Suprapubic skin (tissue), 4 donors: ENCODE measurements around the gene TMEM187. TPM values are rescaled to one million over a fixed set of nuclear protein-coding genes. Genes with fewer than 3 reads are reported as not detected.
A peak's percentile ranks its signal among the peaks of the same experiment; 100 is the strongest.

Experiments
- DNase-seq, 2 donors: peaks; one replicate each; pipeline ENCODE4 v3.0.0-alpha.2; 2019; ENCODE audit warnings: low spot score in 2 of 2
- H3K27ac ChIP-seq: fragments of 200-600 bp; sonication (generic); one replicate; pipeline ENCODE4 v1.5.1; 2019
- H3K27me3 ChIP-seq: fragments of 200-600 bp; sonication (generic); one replicate; pipeline ENCODE4 v1.5.1; 2019
- H3K36me3 ChIP-seq: fragments of 200-600 bp; sonication (generic); one replicate; pipeline ENCODE4 v1.5.1; 2019
- H3K4me1 ChIP-seq: fragments of 200-600 bp; sonication (generic); one replicate; pipeline ENCODE4 v1.5.1; 2019
- H3K4me3 ChIP-seq: fragments of 200-600 bp; sonication (generic); one replicate; pipeline ENCODE4 v1.5.1; 2019; ENCODE audit warnings: mild to moderate bottlenecking
- H3K9me3 ChIP-seq: fragments of 200-600 bp; sonication (generic); one replicate; pipeline ENCODE4 v1.5.1; 2019
- EP300 ChIP-seq: sonication (generic); formaldehyde crosslinking; IDR thresholded peaks from one replicate; pipeline ENCODE4 v1.6.1; 2017; ENCODE audit warnings: antibody characterized with exemption
- POLR2A ChIP-seq, 2 donors: fragments of 450-650 bp; IDR thresholded peaks; one replicate each; pipeline ENCODE4 v1.6.1; 2017; ENCODE audit warnings: antibody characterized with exemption in 2 of 2, mild to moderate bottlenecking in 2 of 2, moderate library complexity in 2 of 2
- POLR2AphosphoS5 ChIP-seq, 3 donors: sonication (generic); formaldehyde crosslinking; IDR thresholded peaks; one replicate each; pipeline ENCODE4 v1.6.1; 2017; ENCODE audit warnings: antibody characterized with exemption in 3 of 3
- WGBS: methylation state at CpG from one replicate; pipeline ENCODE4 v1.1.5; 2018; 5-methylcytosine and 5-hydroxymethylcytosine counted together
- total RNA-seq, 4 donors: library from RNA; depleted of rRNA; stranded (reverse); fragments of >200 nt; gene quantifications; one replicate each; pipeline ENCODE4 v1.1.0, GENCODE V29; 2016
- TF ChIP-seq, protein P1 (sequence below), 2 donors: fragments of 200-600 bp in 1 of 2; fragments of 450-650 bp in 1 of 2; sonication (generic) in 1 of 2; IDR thresholded peaks; one replicate each; pipeline ENCODE4 v1.5.1; 2016 to 2019; ENCODE audit warnings: antibody characterized with exemption in 2 of 2, mild to moderate bottlenecking in 1 of 2, moderate library complexity in 1 of 2

TMEM187 gene
- total RNA-seq, 4 donors from 2014 or later: 7.8 to 10.7 (median 8.6) TPM

DNA sequence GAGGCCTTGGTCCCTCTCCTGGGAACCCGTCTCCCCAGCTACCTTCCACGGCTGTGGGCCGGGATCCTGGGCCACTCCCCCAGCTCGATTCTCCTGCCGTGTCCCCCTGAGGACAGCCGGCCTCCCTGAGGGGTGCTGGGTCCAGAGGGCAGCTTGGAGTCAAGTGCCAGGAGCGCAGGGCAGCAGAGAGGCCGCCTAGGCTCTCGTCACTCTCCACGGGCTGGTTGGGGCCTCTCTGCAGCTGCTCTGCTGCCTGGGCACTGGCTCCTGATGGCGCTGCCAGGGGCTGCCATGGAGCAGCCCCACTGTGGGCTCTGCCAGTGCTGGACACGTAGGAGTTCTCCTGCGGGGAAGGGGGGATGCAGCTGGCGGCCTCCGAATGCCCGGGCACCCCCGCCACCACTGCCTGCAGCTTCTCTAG is 40.5 kb downstream of the TMEM187 start:
- 83% methylated on average over 10 of the region's 17 CpGs for WGBS
- TF ChIP-seq EP300 (no peak), POLR2A (IDR thresholded peaks at IDR 0.05) (no peak)
- TF ChIP-seq, protein P1, sequence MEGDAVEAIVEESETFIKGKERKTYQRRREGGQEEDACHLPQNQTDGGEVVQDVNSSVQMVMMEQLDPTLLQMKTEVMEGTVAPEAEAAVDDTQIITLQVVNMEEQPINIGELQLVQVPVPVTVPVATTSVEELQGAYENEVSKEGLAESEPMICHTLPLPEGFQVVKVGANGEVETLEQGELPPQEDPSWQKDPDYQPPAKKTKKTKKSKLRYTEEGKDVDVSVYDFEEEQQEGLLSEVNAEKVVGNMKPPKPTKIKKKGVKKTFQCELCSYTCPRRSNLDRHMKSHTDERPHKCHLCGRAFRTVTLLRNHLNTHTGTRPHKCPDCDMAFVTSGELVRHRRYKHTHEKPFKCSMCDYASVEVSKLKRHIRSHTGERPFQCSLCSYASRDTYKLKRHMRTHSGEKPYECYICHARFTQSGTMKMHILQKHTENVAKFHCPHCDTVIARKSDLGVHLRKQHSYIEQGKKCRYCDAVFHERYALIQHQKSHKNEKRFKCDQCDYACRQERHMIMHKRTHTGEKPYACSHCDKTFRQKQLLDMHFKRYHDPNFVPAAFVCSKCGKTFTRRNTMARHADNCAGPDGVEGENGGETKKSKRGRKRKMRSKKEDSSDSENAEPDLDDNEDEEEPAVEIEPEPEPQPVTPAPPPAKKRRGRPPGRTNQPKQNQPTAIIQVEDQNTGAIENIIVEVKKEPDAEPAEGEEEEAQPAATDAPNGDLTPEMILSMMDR (IDR thresholded peaks at IDR 0.05): no peak
- no peaks in the 10 kb centered on the region for H3K27me3 ChIP-seq
- H3K36me3 ChIP-seq: peaks cover 31% of the 10 kb centered on the region
- no peaks in the 10 kb centered on the region for H3K9me3 ChIP-seq
- DNase-seq: no peak
- peaks cover 12% of the 10 kb centered on the region for H3K4me1 ChIP-seq
- peak overlapping the region; percentile 48 for H3K27ac ChIP-seq
- no peak overlapping the region for H3K4me3 ChIP-seq

DNA sequence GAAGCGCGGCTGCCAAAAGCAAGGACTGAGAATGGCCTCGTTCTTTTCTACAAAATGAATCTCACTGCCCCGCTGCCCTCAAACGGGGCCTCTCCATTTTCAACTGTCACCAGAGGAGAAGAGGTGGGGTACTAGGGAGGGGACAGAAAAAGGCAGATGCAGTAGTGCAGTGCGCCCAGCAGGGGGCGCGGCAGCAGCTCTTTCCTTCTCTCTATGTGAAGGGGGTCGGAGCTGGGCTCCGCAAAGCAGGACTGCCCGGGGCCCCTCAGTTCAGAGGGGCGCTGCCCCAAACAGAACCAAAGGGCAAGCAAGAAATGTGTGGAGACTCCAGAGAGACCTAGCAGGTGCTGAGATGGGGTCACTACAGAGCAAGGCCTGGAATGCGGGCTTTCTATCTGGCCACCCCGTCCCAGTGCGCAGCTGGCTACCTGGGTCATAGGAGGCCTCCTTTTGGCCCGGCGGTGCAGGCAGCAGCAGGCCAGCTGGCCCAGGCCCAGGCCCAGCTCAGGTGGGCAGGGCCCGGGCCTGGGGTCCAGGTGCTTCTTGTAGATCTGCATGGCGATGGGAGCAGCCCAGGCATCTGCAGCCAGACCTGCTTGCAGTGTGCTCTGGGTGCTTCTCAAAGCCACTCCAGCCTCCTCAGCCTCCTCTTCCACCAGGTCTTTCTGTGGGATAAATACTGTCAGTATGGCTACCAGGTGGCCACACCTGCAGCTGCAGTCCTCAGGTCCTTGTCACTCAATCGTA is 41.2 kb downstream of the TMEM187 start:
- H3K4me3 ChIP-seq: no peak overlapping the region
- no peaks in the 10 kb centered on the region for H3K9me3 ChIP-seq
- WGBS: 34% methylated on average over 12 of the region's 20 CpGs
- no peak overlapping the region for H3K27ac ChIP-seq
- DNase-seq: no peak
- H3K36me3 ChIP-seq: peaks cover 31% of the 10 kb centered on the region
- no peaks in the 10 kb centered on the region for H3K27me3 ChIP-seq
- H3K4me1 ChIP-seq: peaks cover 20% of the 10 kb centered on the region
- TF ChIP-seq, protein P1 (IDR thresholded peaks at IDR 0.05): peak; percentile 79 to 81
- TF ChIP-seq POLR2A (IDR thresholded peaks at IDR 0.05) (no peak), EP300 (no peak), POLR2AphosphoS5 (IDR thresholded peaks at IDR 0.05) (no peak)

DNA sequence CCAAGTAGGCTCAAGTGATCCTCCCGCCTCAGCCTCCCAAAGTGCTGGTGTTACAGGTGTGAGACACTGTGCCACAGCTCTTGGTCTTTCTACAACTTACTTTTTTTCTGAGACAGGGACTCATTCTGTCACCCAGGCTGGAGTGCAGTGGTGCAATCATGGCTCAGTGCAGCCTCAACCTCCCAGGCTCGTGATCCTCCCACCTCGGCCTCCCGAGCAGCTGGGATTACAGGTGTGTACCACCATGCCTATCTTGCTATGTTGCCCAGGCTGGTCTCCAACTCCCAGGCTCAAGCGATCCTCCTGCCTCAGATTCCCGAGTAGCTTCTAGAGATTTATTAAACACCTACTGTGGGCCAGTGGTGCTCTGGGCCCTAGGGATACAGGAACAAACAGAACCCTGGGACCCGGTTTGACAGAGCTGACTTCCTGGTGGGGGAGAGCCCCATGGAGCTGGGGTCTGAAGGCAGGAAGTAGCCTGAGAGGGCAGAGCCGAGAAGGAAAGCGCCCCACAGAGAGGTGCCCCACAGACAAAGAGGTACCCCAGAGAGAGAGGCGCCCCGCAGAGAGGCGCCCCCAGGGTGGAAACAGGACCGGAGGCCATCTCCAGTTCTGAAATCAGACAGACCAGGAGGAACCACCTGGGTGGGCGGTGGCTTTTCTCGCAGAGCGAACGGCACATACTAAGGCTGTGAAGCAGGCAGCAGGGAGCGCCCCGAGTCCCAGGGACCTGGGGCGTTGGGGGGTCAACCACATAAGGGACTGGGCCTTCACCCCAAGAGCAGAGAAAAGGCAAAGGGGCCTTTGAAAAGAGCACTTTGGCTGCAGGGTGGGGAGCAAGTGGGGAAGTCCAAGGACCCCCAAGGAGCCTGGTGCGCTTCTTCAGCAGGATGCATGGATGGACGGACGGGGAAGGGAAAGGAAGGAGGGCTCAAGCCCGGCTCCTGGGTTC is 42.2 kb downstream of the TMEM187 start:
- no peaks in the 10 kb centered on the region for H3K9me3 ChIP-seq
- WGBS: 91% methylated on average over 23 of the region's 24 CpGs

DNA sequence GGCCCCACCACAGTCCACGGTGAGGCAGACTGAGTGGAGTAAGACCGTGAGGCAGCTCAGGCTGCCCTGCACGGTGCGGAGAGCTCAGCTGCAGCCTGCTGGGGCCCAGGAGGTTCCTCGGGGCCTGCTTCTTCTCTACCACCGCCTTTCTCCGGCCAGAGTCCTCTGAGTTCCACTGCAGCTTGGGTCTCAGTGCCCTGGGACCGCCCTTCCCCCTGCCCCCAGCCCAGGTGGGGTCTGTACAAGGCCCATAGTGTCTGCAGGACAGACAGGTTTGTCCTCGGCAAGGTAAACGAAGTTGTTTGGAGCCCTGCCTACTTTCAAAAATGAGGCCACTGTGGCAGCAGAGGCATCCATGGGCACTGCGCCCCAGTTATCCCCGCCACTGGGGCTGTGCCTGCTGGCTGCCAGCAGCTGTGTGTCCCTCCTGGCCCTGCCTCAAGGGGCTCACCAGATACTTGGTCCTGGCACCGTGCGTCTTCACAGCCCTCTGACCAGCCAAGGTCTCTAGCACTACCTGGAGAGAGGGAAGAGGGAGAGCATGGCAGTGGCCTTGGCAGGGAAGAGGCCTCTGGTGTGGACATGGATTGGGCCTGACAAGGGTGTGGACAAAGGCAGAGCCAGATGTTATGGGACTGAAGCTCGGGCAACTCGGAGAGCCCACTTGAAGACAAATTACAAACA is 43.2 kb downstream of the TMEM187 start:
- H3K36me3 ChIP-seq: peaks cover 31% of the 10 kb centered on the region
- TF ChIP-seq POLR2A (IDR thresholded peaks at IDR 0.05) (no peak), EP300 (no peak), POLR2AphosphoS5 (IDR thresholded peaks at IDR 0.05) (no peak)
- TF ChIP-seq, protein P1 (IDR thresholded peaks at IDR 0.05): no peak
- H3K9me3 ChIP-seq: no peaks in the 10 kb centered on the region
- no peak for DNase-seq
- H3K27ac ChIP-seq: no peak overlapping the region
- H3K27me3 ChIP-seq: no peaks in the 10 kb centered on the region
- 82% methylated on average over 8 of the region's 16 CpGs for WGBS
- H3K4me3 ChIP-seq: no peak overlapping the region
- peaks cover 30% of the 10 kb centered on the region for H3K4me1 ChIP-seq

More for the DNA sequence above, 42.2 kb downstream of the TMEM187 start:
- H3K27ac ChIP-seq: no peak overlapping the region
- H3K4me1 ChIP-seq: peaks cover 24% of the 10 kb centered on the region
- H3K36me3 ChIP-seq: peaks cover 31% of the 10 kb centered on the region
- no peak for DNase-seq
- H3K4me3 ChIP-seq: no peak overlapping the region
- H3K27me3 ChIP-seq: no peaks in the 10 kb centered on the region
- no peak for TF ChIP-seq POLR2AphosphoS5 (IDR thresholded peaks at IDR 0.05)
- TF ChIP-seq POLR2A (IDR thresholded peaks at IDR 0.05): no peak
- TF ChIP-seq, protein P1 (IDR thresholded peaks at IDR 0.05): no peak
- TF ChIP-seq EP300: no peak
